SK-N-SH (cell line): ENCODE data around the gene SAXO1. TPM values are rescaled to one million over a fixed set of nuclear protein-coding genes. Genes with fewer than 3 reads are reported as not detected.

Source experiments
- CTCF ChIA-PET: fragments of 300-600, 350-600 bp; formaldehyde crosslinking; extraction: SDS; loops from one replicate; lab custom pipeline; 2021; lab: Yijun Ruan, JAX
- POLR2A ChIA-PET: fragments of 350-600 bp; sonication (Branson Sonifier 250); formaldehyde crosslinking; extraction: SDS; loops from one replicate; lab custom pipeline; 2020; ENCODE audit warnings: antibody characterized with exemption, inconsistent platforms; lab: Yijun Ruan, JAX
- DNase-seq: peaks from one replicate; pipeline ENCODE4 v3.0.0; 2012
- H2AFZ ChIP-seq: fragments of 200-600 bp; sonication (generic); 2 replicates; pipeline ENCODE4 v1.8.1; 2016; ENCODE audit warnings: antibody characterized with exemption, mild to moderate bottlenecking, low read depth
- H3F3A ChIP-seq: fragments of 200-600 bp; sonication (generic); replicated peaks from 2 replicates; pipeline ENCODE3; 2016; ENCODE audit warnings: antibody characterized with exemption, mild to moderate bottlenecking; ENCODE audit not compliant: insufficient read depth
- H3K27ac ChIP-seq, 2 experiments: fragments of 200-500 bp in 1 of 2; fragments of 200-600 bp in 1 of 2; sonication (Bioruptor generic) in 1 of 2; sonication (generic), shearing (Covaris generic) in 1 of 2; 2 replicates each; pipeline versions ENCODE4 v1.5.1 to v1.6.1; 2014 to 2016; ENCODE audit warnings: low read depth in 2 of 2, inconsistent platforms in 1 of 2, low read length in 1 of 2, mild to moderate bottlenecking in 1 of 2, mixed read lengths in 1 of 2
- H3K27me3 ChIP-seq: fragments of 200-600 bp; sonication (generic), shearing (Covaris generic); 2 replicates; pipeline ENCODE4 v1.6.1; 2016; ENCODE audit warnings: mixed run types; ENCODE audit not compliant: insufficient read depth
- H3K36me3 ChIP-seq, 2 experiments: fragments of 200-500 bp in 1 of 2; fragments of 200-600 bp in 1 of 2; sonication (Bioruptor generic) in 1 of 2; sonication (generic) in 1 of 2; replicated peaks in 1 of 2; 2 replicates each; pipeline versions ENCODE3 to v1.5.1; 2014 to 2016; ENCODE audit warnings: low read length in 1 of 2, mild to moderate bottlenecking in 1 of 2; ENCODE audit not compliant: insufficient read depth in 2 of 2, control insufficient read depth in 1 of 2
- H3K4me1 ChIP-seq, 2 experiments: fragments of 200-500 bp in 1 of 2; fragments of 200-600 bp in 1 of 2; sonication (Bioruptor generic) in 1 of 2; sonication (generic), shearing (Covaris generic) in 1 of 2; 2 replicates each; pipeline versions ENCODE4 v1.5.1 to v1.6.1; 2014 to 2016; ENCODE audit warnings: low read depth in 1 of 2, low read length in 1 of 2, mixed run types in 1 of 2; ENCODE audit not compliant: insufficient read depth in 2 of 2, control insufficient read depth in 1 of 2
- H3K4me2 ChIP-seq: fragments of 200-600 bp; sonication (generic), shearing (Covaris generic); 2 replicates; pipeline ENCODE4 v1.6.1; 2017; ENCODE audit warnings: mixed run types
- H3K4me3 ChIP-seq, 2 experiments: fragments of 200-500 bp in 1 of 2; fragments of 200-600 bp in 1 of 2; sonication (Bioruptor generic) in 1 of 2; sonication (generic), shearing (Covaris generic) in 1 of 2; 2 replicates each; pipeline versions ENCODE4 v1.5.1 to v1.8.1; 2014 to 2016; ENCODE audit warnings: low read depth in 2 of 2, inconsistent platforms in 1 of 2, low read length in 1 of 2, mild to moderate bottlenecking in 1 of 2, mixed read lengths in 1 of 2, moderate library complexity in 1 of 2
- H3K79me2 ChIP-seq: fragments of 200-600 bp; sonication (generic); 2 replicates; pipeline ENCODE4 v1.8.1; 2017; ENCODE audit warnings: mild to moderate bottlenecking; ENCODE audit not compliant: insufficient read depth
- H3K9ac ChIP-seq: fragments of 200-600 bp; sonication (generic); 2 replicates; pipeline ENCODE4 v1.6.1; 2017; ENCODE audit warnings: mixed run types
- H3K9me2 ChIP-seq: fragments of 200-600 bp; sonication (generic); 2 replicates; pipeline ENCODE4 v1.6.1; 2017; ENCODE audit warnings: mixed run types
- H3K9me3 ChIP-seq: fragments of 200-600 bp; sonication (generic); 2 replicates; pipeline ENCODE4 v1.6.1; 2017; ENCODE audit warnings: mixed run types, mild to moderate bottlenecking, moderate library complexity
- H4K20me1 ChIP-seq: fragments of 200-600 bp; sonication (generic); 2 replicates; pipeline ENCODE4 v1.6.1; 2017; ENCODE audit warnings: mild to moderate bottlenecking, mixed run types; ENCODE audit not compliant: insufficient read depth
- ELF1 ChIP-seq: IDR thresholded peaks from 2 replicates; pipeline ENCODE4 v1.4.0; 2012
- EP300 ChIP-seq, 2 experiments: IDR thresholded peaks; 2 replicates each; pipeline versions ENCODE4 v1.4.0 to v1.6.1; 2012; ENCODE audit warnings: borderline replicate concordance in 1 of 2, low read depth in 1 of 2, low read length in 1 of 2
- EZH2phosphoT487 ChIP-seq: fragments of 200-600 bp; sonication (generic); IDR thresholded peaks from 2 replicates; pipeline ENCODE4 v1.6.1; 2017; ENCODE audit warnings: low read depth, mixed run types, mild to moderate bottlenecking, antibody characterized with exemption, moderate library complexity, borderline replicate concordance
- FOSL2 ChIP-seq: IDR thresholded peaks from 2 replicates; pipeline ENCODE4 v1.4.0; 2012; ENCODE audit warnings: low read depth, mild to moderate bottlenecking, moderate library complexity, borderline replicate concordance
- FOXJ3 ChIP-seq: sonication (generic); formaldehyde crosslinking; IDR thresholded peaks from 2 replicates; pipeline ENCODE4 v1.5.1; 2020; ENCODE audit warnings: mild to moderate bottlenecking, missing genetic modification reagents
- FOXM1 ChIP-seq: IDR thresholded peaks from 2 replicates; pipeline ENCODE4 v1.4.0; 2012; ENCODE audit warnings: low read depth, mild to moderate bottlenecking
- GABPA ChIP-seq: IDR thresholded peaks from 2 replicates; pipeline ENCODE4 v1.4.0; 2012; ENCODE audit warnings: low read depth, mild to moderate bottlenecking
- JUND ChIP-seq: IDR thresholded peaks from 2 replicates; pipeline ENCODE4 v1.4.0; 2012
- MEF2A ChIP-seq: IDR thresholded peaks from 2 replicates; pipeline ENCODE4 v1.4.0; 2012; ENCODE audit warnings: low read depth, borderline replicate concordance
- MXI1 ChIP-seq: IDR thresholded peaks from 2 replicates; pipeline ENCODE4 v1.6.1; 2012; ENCODE audit warnings: mild to moderate bottlenecking, low read depth, low read length, improper control_type of control experiment
- NFIC ChIP-seq: IDR thresholded peaks from 2 replicates; pipeline ENCODE4 v1.4.0; 2012; ENCODE audit warnings: borderline replicate concordance
- NRF1 ChIP-seq: IDR thresholded peaks from 2 replicates; pipeline ENCODE4 v1.6.1; 2012; ENCODE audit warnings: low read depth, mild to moderate bottlenecking, low read length
- PBX3 ChIP-seq: IDR thresholded peaks from 2 replicates; pipeline ENCODE4; 2012
- RAD21 ChIP-seq: IDR thresholded peaks from 2 replicates; pipeline ENCODE4 v1.6.1; 2012; ENCODE audit warnings: mild to moderate bottlenecking, low read length
- REST ChIP-seq: IDR thresholded peaks from 2 replicates; pipeline ENCODE4 v1.6.1; 2012; ENCODE audit warnings: mild to moderate bottlenecking, low read depth, low read length, moderate library complexity
- RFX5 ChIP-seq: IDR thresholded peaks from 2 replicates; pipeline ENCODE4 v1.6.1; 2012; ENCODE audit warnings: mild to moderate bottlenecking, improper control_type of control experiment, low read length
- RXRA ChIP-seq: IDR thresholded peaks from 2 replicates; pipeline ENCODE4 v1.4.0; 2012; ENCODE audit warnings: low read depth, mild to moderate bottlenecking, borderline replicate concordance
- SIN3A ChIP-seq: IDR thresholded peaks from 2 replicates; pipeline ENCODE4 v1.6.1; 2012; ENCODE audit warnings: low read depth, mild to moderate bottlenecking, low read length, moderate library complexity, borderline replicate concordance
- SMC3 ChIP-seq: IDR thresholded peaks from 2 replicates; pipeline ENCODE4 v1.6.1; 2012; ENCODE audit warnings: low read depth, low read length, improper control_type of control experiment
- TAF1 ChIP-seq: IDR thresholded peaks from 2 replicates; pipeline ENCODE4 v1.6.1; 2012; ENCODE audit warnings: low read depth, mild to moderate bottlenecking, low read length, moderate library complexity, borderline replicate concordance
- TCF12 ChIP-seq: IDR thresholded peaks from 2 replicates; pipeline ENCODE4 v1.4.0; 2012
- TEAD4 ChIP-seq: IDR thresholded peaks from 2 replicates; pipeline ENCODE4 v1.4.0; 2012; ENCODE audit warnings: mild to moderate bottlenecking, borderline replicate concordance; ENCODE audit not compliant: insufficient read depth
- YY1 ChIP-seq: IDR thresholded peaks from 2 replicates; pipeline ENCODE4 v1.4.0; 2012; ENCODE audit warnings: low read depth, mild to moderate bottlenecking
- WGBS: methylation state at CpG from one replicate; pipeline ENCODE4 v1.1.6; 2017; ENCODE audit warnings: low lambda C conversion rate; 5-methylcytosine and 5-hydroxymethylcytosine counted together
- polyA plus RNA-seq, 3 experiments: library from polyadenylated mRNA; depleted of rRNA; stranded (reverse); fragments of >200 nt; gene quantifications; 2 replicates each; pipeline ENCODE4 v1.2.3, GENCODE V29; 2012
- TF ChIP-seq, protein P1 (sequence below): IDR thresholded peaks from 2 replicates; pipeline ENCODE4 v1.4.0; 2012; ENCODE audit warnings: low read depth, borderline replicate concordance
- TF ChIP-seq, protein P2 (sequence below): IDR thresholded peaks from 2 replicates; pipeline ENCODE4 v1.4.0; 2012; ENCODE audit warnings: low read depth
- TF ChIP-seq, protein P3 (sequence below): IDR thresholded peaks from 2 replicates; pipeline ENCODE4 v1.4.0; 2012; ENCODE audit warnings: low read depth, borderline replicate concordance

The SAXO1 gene
- polyA plus RNA-seq, 1 of the 3 experiments (the other 2 are of a cell fraction) = 0.03 TPM

GRCh38 chr9:18888290-18888689 lies 144.7 kb downstream of the SAXO1 start:
- WGBS = 67% methylated on average over 1 of the region's 1 CpG
- H4K20me1 ChIP-seq = no peaks in the 10 kb centered on the region
- no peaks in the 10 kb centered on the region for H3K9me3 ChIP-seq
- ChIA-PET CTCF (no interaction called here), POLR2A (no interaction called here)
- H3K4me2 ChIP-seq = no peak overlapping the region
- TF ChIP-seq SIN3A (no peak), ELF1 (no peak), MEF2A (no peak), TEAD4 (0 out of 2 replicates have a peak, but pooled peaks have one; percentile 16), RXRA (no peak), REST (no peak), TAF1 (no peak), YY1 (no peak), FOSL2 (no peak), MXI1 (no peak), FOXJ3 (CRISPR knock-in tag) (no peak), EP300 (IDR thresholded peaks at IDR 0.05; ENCODE audit: borderline replicate concordance in 1 of 2, low read depth in 1 of 2, low read length in 1 of 2) (0 out of 4 replicates have a peak, but pooled peaks of 1 of the 2 experiments have one; percentile 9), NRF1 (no peak), PBX3 (peak; percentile 58), RFX5 (no peak), FOXM1 (no peak), SMC3 (no peak), GABPA (no peak), TCF12 (peak; percentile 67), EZH2phosphoT487 (no peak), JUND (no peak), NFIC (peak; percentile 13; the same call in 1 of the 2 replicates), RAD21 (no peak)
- TF ChIP-seq, protein P1, sequence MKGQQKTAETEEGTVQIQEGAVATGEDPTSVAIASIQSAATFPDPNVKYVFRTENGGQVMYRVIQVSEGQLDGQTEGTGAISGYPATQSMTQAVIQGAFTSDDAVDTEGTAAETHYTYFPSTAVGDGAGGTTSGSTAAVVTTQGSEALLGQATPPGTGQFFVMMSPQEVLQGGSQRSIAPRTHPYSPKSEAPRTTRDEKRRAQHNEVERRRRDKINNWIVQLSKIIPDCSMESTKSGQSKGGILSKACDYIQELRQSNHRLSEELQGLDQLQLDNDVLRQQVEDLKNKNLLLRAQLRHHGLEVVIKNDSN = no peak
- TF ChIP-seq, protein P2, sequence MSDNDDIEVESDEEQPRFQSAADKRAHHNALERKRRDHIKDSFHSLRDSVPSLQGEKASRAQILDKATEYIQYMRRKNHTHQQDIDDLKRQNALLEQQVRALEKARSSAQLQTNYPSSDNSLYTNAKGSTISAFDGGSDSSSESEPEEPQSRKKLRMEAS = no peak
- TF ChIP-seq, protein P3, sequence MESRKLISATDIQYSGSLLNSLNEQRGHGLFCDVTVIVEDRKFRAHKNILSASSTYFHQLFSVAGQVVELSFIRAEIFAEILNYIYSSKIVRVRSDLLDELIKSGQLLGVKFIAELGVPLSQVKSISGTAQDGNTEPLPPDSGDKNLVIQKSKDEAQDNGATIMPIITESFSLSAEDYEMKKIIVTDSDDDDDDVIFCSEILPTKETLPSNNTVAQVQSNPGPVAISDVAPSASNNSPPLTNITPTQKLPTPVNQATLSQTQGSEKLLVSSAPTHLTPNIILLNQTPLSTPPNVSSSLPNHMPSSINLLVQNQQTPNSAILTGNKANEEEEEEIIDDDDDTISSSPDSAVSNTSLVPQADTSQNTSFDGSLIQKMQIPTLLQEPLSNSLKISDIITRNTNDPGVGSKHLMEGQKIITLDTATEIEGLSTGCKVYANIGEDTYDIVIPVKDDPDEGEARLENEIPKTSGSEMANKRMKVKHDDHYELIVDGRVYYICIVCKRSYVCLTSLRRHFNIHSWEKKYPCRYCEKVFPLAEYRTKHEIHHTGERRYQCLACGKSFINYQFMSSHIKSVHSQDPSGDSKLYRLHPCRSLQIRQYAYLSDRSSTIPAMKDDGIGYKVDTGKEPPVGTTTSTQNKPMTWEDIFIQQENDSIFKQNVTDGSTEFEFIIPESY = no peak
- no peak overlapping the region for H3K9ac ChIP-seq
- H3K79me2 ChIP-seq = no peaks in the 10 kb centered on the region
- no peaks in the 10 kb centered on the region for H3K27me3 ChIP-seq
- no peak overlapping the region for H3K27ac ChIP-seq
- H3F3A ChIP-seq = peaks cover 6% of the 10 kb centered on the region
- no peak overlapping the region for H3K4me3 ChIP-seq
- no peak for DNase-seq
- peaks cover 12 to 59% of the 10 kb centered on the region in 2 experiments for H3K36me3 ChIP-seq
- no peaks in the 10 kb centered on the region for H3K9me2 ChIP-seq
- peaks cover 13 to 34% of the 10 kb centered on the region in 2 experiments; a peak in 3 of 4 replicates for H3K4me1 ChIP-seq
- H2AFZ ChIP-seq = no peak overlapping the region
